Measurements from ENCODE around the gene IQCF5.

The IQCF5 gene

DNA sequence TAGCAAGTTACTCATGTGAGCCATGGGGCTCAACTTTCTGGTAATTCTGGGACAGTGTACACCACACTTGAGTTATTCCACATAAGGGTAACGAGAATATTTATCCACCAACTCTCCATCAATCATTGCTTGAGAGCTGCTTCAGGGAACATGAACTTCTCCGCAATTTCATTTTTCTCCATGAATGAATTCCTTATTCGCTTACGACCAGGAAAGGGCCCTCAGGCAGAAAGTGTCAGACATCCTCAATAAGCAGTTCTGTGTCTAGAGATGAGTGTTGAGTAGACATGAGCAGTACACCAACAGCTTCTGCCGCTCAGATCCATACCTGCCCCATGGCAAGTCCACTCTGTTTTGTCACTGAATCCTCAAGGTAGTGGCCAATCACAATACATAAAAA is 38.8 kb downstream of the IQCF5 start:
- TF ChIP-seq, protein P1, sequence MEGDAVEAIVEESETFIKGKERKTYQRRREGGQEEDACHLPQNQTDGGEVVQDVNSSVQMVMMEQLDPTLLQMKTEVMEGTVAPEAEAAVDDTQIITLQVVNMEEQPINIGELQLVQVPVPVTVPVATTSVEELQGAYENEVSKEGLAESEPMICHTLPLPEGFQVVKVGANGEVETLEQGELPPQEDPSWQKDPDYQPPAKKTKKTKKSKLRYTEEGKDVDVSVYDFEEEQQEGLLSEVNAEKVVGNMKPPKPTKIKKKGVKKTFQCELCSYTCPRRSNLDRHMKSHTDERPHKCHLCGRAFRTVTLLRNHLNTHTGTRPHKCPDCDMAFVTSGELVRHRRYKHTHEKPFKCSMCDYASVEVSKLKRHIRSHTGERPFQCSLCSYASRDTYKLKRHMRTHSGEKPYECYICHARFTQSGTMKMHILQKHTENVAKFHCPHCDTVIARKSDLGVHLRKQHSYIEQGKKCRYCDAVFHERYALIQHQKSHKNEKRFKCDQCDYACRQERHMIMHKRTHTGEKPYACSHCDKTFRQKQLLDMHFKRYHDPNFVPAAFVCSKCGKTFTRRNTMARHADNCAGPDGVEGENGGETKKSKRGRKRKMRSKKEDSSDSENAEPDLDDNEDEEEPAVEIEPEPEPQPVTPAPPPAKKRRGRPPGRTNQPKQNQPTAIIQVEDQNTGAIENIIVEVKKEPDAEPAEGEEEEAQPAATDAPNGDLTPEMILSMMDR (IDR thresholded peaks at IDR 0.05; ENCODE audit: extremely low read depth, insufficient read depth, missing control alignments) = no peak
- in situ Hi-C loops (cut with MboI; ENCODE audit: low pct_unique_long_range_greater_than_20kb, low sequenced_read_pairs, unreplicated experiment) = no loop called here

GRCh38 chr3:51830836-51831385 is 44.5 kb downstream of the IQCF5 start:
- in situ Hi-C loops (cut with MboI; ENCODE audit: low pct_unique_long_range_greater_than_20kb, low sequenced_read_pairs, unreplicated experiment) = no loop called here
- no peak for DNase-seq (ENCODE audit: low spot score)
- TF ChIP-seq, protein P1 (IDR thresholded peaks at IDR 0.05; ENCODE audit: extremely low read depth, insufficient read depth, missing control alignments) = no peak

More for the DNA sequence above, 38.8 kb downstream of the IQCF5 start:
- no peak for DNase-seq (ENCODE audit: low spot score)

GRCh38 chr3:51830345-51830744 is 45.1 kb downstream of the IQCF5 start:
- TF ChIP-seq, protein P1 (IDR thresholded peaks at IDR 0.05; ENCODE audit: extremely low read depth, insufficient read depth, missing control alignments) = no peak
- in situ Hi-C loops (cut with MboI; ENCODE audit: low pct_unique_long_range_greater_than_20kb, low sequenced_read_pairs, unreplicated experiment) = no loop called here
- DNase-seq (ENCODE audit: low spot score) = no peak

- in situ Hi-C loops (cut with MboI; ENCODE audit: low pct_unique_long_range_greater_than_20kb, low sequenced_read_pairs, unreplicated experiment) = no loop called here
- DNase-seq (ENCODE audit: low spot score) = no peak
- TF ChIP-seq, protein P1 (IDR thresholded peaks at IDR 0.05; ENCODE audit: extremely low read depth, insufficient read depth, missing control alignments) = no peak
These were observed 47.1 kb downstream of the IQCF5 start for GRCh38 chr3:51828297-51828696.

Data from GM13977 (cell line).